GM12874 (cell line): ENCODE data around the gene ABHD17B.

Experiments used
- CTCF ChIP-seq: IDR thresholded peaks from 2 replicates; pipeline ENCODE4 v1.5.1; 2011; ENCODE audit warnings: low read depth, mild to moderate bottlenecking, control low read depth, low read length, moderate library complexity; ENCODE audit not compliant: insufficient read depth

Gene ABHD17B

GRCh38 chr9:71910650-71911060, 338 bp downstream of the ABHD17B start:
- no peak for TF ChIP-seq CTCF

GRCh38 chr9:71909887-71910649, 925 bp downstream of the ABHD17B start:
- TF ChIP-seq CTCF, result no peak

- no peak for TF ChIP-seq CTCF
Observed at GRCh38 chr9:71908825-71909224, 2.2 kb downstream of the ABHD17B start.

GRCh38 chr9:71904076-71904475, 6.9 kb downstream of the ABHD17B start:
- no peak for TF ChIP-seq CTCF

- TF ChIP-seq CTCF, result no peak
Observed at GRCh38 chr9:71901695-71902597, 9.0 kb downstream of the ABHD17B start.

GRCh38 chr9:71897577-71897976, 13.4 kb downstream of the ABHD17B start:
- no peak for TF ChIP-seq CTCF

- no peak for TF ChIP-seq CTCF
Observed at GRCh38 chr9:71896761-71897160, 14.2 kb downstream of the ABHD17B start.
